TTC549 (cell line): ENCODE measurements around the gene AFDN.

Experiments
- FAIRE-seq: peaks from 2 replicates; lab custom pipeline; 2012; peaks lifted over from hg19 to GRCh38; lab: Jason Lieb, UNC

AFDN gene

DNA sequence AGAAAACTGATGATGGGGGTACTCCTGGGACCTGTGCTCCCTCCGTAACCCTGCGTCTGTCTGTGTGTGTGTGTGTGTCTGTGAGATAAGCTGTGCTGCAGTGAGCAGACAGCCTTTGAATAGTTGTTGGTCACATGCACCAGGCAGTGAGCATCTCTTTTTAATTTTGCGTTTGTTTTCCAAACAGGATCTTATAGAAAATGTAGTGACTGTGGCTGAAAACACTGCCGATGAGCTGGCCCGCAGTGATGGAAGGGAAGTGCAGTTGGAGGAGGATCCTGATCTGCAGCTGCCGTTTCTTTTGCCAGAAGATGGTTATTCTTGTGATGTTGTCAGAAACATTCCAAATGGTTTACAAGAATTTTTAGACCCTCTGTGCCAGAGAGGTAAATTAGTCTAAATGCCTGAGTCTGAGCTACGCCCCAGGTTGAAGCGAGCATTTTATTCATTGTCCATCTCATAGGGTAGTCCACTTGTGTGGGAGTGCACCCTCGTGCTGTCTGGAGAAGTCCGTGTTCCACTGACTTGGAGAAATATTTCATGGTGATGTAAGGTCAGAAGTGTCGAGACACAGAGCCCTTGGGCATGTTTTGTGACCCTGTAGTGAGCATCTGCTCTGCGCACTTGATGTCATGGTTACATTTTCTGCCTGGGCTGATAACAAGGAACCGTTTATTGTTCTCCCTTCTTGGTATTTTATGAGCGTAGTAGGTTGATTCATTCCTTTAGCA, 92.0 kb downstream of the AFDN start:
- no peak for FAIRE-seq

DNA sequence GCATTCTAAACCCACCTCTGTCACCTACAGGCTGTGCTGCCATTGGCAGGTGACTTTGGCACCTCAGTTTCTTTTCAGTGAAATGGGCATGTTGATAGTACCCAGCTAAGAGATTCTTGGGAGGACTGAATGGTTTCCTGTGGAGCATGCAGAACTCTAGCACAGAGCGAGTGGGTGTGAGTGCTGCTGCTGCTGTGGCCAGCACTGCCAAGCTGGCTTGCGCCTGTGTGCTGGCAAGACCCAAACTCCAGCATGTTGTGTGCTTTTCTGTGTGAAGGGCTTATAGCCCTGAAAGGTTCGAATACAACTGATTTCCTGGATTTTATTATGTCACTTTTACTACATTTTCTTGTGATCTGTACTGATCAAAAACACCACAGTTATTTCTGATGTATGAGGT, 92.6 kb downstream of the AFDN start:
- no peak for FAIRE-seq

GRCh38 chr6:167920165-167920564, 93.5 kb downstream of the AFDN start:
- no peak for FAIRE-seq

- FAIRE-seq = no peak
Measured at GRCh38 chr6:167921831-167922230, 95.1 kb downstream of the AFDN start.

- FAIRE-seq = no peak
Measured at GRCh38 chr6:167925026-167925425, 98.3 kb downstream of the AFDN start.

DNA sequence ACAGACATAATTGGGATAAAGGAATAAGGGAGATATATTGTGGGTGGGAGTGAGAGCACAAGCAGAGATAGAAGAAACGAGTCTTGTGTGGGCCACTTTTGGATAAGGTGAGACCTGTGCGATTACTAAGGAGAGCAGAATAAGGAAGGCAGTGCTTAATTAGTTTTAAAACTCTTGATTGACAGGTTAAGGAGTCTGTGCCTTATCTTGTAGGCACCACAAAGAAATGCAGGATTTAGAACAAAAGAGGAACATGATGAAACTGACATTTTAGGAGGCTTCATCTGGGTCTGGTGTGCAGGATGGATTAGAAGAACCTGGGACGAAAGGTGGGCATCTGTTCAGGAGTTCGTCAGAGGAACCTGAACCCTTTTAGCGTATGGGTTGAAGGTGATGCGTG, 100.5 kb downstream of the AFDN start:
- no peak for FAIRE-seq

DNA sequence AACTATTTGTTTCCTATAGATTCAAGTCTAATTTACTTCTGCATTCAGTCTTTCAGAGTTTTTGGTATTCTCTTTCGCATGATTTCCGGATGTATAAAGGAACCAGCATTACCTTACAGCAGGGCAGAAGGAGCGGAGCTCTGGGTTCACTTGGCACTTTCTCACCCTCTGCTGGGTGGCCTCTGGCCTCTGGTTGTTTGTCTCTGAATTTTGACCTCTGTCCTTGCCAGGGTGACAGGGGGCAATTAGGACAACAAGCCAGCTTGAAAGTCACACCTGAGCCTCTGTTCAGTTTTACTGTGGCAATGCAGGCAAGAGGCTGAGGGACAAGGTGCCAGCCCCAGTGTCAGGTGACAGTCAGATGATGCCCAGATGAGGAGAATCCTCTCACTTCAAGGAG, 101.4 kb downstream of the AFDN start:
- FAIRE-seq = no peak

- no peak for FAIRE-seq
Measured at GRCh38 chr6:167930295-167930694, 103.6 kb downstream of the AFDN start.

- no peak for FAIRE-seq
Measured at GRCh38 chr6:167932468-167933276, 106.0 kb downstream of the AFDN start.

GRCh38 chr6:167933290-167933689, 106.6 kb downstream of the AFDN start:
- no peak for FAIRE-seq

DNA sequence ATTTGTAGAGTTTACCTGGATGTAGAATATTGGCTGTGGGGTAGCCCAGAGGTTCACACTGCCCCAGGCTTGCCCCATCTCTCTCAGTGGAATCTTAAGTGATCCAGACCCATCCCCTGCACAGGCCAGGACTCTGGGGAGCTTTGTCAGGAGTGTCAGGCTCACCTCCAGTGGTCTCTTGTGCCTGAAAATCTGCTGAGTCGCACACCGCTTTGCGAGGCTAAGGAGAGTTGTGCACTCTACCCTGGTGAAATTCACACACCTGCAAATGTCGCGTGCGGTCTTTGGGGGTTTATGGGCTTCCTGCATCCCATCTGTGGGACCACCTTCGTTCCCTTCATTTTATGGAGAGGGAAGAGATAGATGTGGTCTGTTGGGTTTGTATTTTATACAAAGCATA, 107.1 kb downstream of the AFDN start:
- no peak for FAIRE-seq

GRCh38 chr6:167934426-167934864, 107.7 kb downstream of the AFDN start:
- no peak for FAIRE-seq

DNA sequence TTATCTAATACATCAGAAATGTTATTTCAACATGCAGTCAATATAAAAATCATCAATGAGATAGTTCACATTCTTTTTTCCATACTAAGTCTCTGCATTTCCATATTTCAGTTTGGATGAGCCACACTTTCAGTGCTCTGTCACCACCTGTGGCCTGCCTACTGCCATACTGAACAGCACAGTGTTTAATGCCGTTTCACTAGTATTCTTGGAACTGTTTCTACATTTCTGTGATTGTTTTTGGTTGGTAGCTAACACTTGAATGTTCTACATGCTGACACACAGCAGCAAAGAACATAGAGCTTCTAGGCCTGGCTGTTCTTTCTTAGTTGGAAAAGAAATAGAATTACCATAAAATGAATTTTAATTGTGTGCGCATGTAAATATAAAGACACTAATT, 109.3 kb downstream of the AFDN start:
- no peak for FAIRE-seq

GRCh38 chr6:167937301-167937700, 110.6 kb downstream of the AFDN start:
- no peak for FAIRE-seq

DNA sequence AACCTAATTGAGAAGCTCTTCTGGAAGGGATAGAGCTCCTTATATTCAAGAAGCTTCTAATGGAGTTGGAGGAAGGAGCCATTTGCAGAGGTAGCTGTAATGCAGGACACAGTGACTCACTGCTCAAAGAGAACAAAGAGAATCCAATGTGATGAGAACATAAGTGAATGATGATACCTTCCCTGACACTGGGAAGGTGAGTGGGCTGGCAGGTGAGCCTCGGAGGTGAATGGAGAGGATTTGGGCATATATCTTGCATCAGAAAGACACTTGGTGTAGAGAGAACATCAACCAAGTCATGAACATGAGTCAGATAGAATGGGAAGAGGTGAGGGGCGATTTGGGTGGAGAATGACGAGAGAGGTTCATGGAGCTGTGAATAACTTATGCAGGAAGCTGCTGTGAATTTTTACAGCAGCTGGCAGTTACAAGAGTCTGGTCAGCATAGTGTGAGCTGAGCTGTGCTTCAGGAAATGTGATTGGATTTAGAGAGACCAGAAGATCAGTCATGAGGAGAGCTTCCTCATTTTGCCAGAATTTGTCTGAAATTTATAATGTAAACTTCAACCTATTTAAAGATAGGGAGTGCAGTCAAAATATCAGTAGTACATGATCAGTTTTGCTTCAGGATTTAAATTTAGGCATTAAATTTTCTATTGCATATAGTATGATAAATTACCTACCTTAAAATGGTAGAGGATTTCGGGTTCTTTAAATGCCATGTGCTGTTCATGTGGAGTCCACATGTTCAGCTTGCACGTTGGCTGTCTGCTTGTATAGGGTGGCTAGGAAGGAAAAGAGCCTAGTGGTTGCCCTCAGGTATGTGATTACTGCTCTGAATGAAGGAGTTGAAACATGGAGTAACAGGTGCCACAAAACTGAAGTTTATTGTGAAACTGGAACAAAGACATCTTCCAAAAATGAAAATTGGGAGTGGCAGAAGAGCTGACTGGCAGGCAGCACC, 111.5 kb downstream of the AFDN start:
- no peak for FAIRE-seq

GRCh38 chr6:167941822-167942221, 115.1 kb downstream of the AFDN start:
- no peak for FAIRE-seq

GRCh38 chr6:167944130-167944529, 117.4 kb downstream of the AFDN start:
- no peak for FAIRE-seq

DNA sequence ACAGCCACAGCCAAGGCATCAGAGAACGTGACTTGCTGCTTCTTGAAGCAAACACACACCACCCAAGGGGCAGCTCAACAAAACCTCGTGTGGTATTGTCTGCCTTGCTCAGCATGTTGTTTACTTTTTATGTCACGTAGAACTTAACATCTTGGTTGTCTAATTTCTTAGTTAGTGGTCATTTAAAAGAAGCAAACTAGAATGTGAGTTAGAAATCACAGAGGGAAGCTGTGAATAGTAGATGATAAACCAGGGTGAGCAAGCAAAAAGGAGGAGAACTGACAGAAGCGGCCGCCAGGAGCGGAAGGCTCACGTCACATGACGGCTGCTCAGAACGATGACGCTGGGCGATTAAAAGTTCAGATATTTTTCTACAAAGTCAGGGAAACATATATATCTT, 119.3 kb downstream of the AFDN start:
- FAIRE-seq = no peak

- FAIRE-seq = no peak
Measured at GRCh38 chr6:167946604-167947003, 119.9 kb downstream of the AFDN start.

DNA sequence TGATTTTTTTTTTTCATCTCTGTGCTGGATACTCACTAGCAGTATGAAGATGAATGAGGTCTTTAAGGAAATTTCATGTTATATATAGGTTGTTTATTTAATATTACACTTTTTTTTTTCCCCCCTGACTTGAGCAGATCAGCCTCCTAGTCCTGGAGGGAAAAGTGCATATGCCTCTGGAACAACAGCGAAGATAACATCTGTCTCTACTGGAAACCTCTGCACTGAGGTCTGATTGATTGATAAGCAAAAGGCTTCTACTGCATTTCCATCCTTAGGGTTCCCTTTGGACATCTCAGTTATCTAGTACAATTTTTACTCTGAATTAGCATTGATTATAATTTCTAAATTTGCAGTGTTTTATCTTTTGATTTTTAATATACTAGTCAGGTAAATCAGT, 121.0 kb downstream of the AFDN start:
- no peak for FAIRE-seq

DNA sequence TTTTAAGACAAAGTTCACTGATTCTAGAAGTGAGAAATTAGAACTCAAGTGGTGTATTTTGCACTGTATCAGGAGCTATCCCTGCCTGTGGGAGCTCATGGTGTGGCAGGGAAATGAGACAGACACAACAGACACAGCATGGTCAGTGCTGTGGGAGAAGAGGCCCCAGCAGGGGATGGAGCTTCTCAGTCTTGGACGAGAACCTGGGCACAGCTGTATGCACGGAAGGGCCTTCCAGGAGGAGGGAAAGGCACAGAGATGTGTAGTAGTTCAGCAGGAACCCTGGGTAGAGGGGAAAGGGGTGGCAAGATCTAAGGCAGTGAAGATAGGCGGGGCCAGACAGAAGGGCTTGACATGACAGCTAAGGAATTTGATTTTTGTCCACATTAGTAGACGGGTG, 122.0 kb downstream of the AFDN start:
- no peak for FAIRE-seq

GRCh38 chr6:167949121-167949684, 122.5 kb downstream of the AFDN start:
- no peak for FAIRE-seq
